Loucy (cell line): ENCODE data around the gene FAM171A2.

ENCODE experiments used
- EZH2phosphoT487 ChIP-seq: fragments of 200-600 bp; IDR thresholded peaks from 2 replicates; pipeline ENCODE4 v1.6.1; 2018; ENCODE audit warnings: antibody characterized with exemption, mild to moderate bottlenecking, moderate library complexity, borderline replicate concordance
- TF ChIP-seq, protein P1 (sequence below): fragments of 200-600 bp; sonication (generic); conservative IDR thresholded peaks from 2 replicates; pipeline ENCODE4 v1.5.1; 2014; ENCODE audit warnings: mild to moderate bottlenecking, antibody characterized with exemption, low read length

DNA sequence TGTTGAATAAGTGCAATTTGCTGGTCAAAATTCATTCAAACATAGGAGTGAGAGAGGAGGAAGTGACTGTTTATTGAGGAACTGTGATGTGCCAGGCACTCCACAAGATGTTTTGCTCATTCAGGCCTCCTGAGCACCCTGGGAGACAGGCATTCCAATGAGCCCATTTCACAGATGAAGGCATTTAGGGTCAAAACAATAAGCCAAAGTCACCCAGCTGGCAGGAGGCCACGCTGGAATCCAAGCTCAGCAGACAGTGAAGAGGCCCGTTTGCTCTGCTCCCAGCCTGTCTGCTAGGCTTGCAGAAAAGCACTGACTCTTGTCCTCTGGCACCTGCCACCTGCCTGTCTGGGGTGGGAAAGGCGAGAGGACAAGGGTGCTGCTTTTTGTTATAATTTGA, 28.9 kb downstream of the FAM171A2 start:
- TF ChIP-seq, protein P1, sequence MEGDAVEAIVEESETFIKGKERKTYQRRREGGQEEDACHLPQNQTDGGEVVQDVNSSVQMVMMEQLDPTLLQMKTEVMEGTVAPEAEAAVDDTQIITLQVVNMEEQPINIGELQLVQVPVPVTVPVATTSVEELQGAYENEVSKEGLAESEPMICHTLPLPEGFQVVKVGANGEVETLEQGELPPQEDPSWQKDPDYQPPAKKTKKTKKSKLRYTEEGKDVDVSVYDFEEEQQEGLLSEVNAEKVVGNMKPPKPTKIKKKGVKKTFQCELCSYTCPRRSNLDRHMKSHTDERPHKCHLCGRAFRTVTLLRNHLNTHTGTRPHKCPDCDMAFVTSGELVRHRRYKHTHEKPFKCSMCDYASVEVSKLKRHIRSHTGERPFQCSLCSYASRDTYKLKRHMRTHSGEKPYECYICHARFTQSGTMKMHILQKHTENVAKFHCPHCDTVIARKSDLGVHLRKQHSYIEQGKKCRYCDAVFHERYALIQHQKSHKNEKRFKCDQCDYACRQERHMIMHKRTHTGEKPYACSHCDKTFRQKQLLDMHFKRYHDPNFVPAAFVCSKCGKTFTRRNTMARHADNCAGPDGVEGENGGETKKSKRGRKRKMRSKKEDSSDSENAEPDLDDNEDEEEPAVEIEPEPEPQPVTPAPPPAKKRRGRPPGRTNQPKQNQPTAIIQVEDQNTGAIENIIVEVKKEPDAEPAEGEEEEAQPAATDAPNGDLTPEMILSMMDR = no peak
- no peak for TF ChIP-seq EZH2phosphoT487
